COLO668 (cell line): ENCODE results near the gene ATP5MG.

Source experiments
- DNase-seq: peaks from one replicate; lab custom pipeline; 2025; ENCODE audit not compliant: unreplicated experiment; lab: John Stamatoyannopoulos, UW

ATP5MG gene

DNA sequence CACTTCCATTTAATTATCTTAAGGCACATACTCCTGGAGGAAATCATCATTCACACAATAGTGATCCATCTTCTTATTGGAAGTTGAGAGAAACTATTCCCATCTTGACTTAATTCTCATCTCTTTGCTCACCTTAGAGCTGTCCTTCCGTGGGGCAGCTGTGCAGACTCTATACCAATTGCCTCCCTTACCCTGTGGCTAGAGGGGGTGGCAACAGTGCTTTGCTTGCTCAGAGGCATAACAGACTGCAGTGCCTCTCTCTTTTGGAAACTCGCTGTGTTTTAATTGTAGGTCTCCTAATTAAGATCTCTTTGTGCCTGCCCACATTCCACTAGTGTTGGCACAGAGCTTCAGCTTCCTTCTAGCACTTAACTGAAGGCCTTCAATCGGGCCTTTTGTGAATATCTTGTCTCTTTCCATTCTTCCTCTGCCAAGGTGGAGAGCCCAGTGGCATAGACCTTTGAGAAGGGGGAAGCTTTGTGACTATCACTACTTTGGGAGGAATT lies 40.4 kb downstream of the ATP5MG start:
- no peak for DNase-seq

DNA sequence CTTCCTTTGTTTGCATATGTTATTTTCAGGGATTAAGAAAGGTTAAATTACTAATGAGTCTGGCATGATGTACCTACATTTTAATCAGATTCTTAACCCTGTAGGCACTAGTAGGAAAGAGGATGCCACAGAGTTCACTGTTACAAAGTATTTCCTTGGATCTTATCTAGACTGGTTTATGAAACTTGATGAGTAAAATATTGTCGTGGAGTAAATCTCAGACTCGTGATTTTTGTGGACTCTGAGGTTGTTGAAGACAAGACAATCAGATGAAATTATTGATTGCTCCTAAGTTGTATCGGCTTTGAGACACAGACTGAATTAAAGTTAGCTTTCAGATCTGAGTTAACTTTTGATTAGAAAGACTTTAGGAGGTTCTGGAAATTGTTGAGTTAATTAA lies 40.9 kb downstream of the ATP5MG start:
- DNase-seq: no peak

DNA sequence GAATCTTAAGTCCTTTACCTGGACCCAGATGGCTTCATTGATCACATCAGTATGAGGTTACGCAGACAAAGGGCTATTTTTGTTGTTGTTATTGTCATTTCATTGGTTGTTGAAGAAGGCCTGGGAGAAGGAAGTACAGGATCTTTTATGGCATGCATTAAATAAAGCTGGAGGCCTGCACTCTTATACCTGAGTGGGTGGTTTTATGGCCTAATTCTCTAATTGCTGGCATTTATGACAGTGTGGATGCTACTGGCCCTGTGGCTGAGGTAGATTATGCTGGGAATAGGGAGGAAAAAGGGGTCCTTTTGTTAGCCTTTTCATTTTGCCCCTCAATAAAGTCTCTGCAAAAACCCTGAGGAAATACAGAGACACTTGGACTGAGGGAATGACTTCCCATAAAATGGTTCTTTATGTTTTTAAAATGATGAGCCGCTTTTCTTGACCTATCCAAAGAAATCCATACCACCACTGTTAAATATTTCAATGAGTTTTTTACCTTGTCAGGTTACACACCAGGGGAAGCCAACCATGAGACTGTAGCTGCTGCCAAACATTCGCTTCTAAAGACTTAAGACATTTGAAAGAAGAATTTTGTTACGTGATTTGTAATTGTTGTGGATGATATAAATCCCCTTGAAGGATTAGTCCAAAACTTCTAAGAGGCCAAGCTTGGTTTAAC lies 41.6 kb downstream of the ATP5MG start:
- DNase-seq: no peak

DNA sequence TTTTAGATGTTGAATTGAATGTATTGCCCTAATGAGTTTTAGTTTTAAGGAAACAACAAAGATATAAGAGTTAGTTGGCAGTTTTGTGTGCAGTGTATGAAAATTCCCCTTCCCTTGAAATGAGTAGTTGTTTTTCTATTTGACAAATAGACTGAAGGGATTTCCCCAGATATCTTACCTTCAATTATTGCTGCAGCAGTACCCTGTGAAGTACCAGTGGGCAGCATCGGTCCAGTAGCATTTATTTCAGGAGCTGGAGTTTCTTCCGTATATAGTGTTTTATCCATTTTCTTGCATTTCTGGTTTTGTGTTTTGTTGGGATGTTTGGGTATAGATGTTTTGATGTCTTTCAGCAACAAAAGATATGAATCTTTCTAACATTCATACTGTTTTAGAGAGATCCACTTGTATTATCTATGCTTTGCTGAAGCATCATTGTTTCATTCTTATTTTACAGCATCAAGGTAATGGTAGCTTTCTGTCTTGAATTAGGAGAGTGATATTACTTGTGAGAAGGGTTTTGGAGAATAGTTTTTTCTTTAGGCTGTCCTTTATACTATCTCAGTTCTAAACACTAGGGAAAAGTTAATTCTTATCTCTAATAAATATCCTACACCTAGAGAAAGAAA lies 42.3 kb downstream of the ATP5MG start:
- no peak for DNase-seq

DNA sequence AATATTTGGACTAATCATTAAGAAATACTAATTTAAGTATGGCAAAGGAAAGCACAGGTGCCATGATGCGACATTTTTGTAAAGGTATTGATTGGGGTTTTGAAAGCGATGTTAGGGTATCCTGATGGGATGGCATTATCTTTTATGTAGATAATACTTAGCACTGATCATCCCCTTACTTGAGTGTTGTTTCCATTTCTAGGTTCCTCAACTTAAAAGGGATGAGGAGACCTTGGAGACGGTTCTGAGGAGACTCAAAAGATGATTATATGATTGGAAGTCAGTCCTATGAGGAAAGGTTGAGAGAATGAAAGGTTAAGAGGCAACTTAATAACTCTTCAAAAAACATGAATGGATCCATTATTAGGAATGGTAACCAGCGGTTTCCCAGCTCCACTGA lies 46.0 kb downstream of the ATP5MG start:
- DNase-seq: no peak

DNA sequence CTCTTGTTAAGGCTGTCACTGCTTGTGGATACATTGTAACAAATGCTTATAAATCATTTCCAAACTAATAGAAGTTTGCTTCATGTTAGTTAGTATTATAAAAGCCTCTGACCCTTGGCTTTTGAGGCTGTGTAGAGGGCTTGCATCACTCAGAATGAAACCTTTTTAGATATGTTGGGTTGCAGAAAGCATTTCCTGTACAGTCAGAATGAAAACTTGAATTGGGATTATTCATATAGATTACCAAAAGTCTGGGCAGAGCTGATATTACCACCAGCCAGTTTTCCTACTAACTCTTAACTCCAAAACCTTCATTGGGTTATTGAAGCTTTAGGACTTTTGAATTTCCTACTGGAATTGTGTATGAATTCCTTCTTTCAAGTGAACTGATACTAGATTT lies 46.9 kb downstream of the ATP5MG start:
- no peak for DNase-seq

DNA sequence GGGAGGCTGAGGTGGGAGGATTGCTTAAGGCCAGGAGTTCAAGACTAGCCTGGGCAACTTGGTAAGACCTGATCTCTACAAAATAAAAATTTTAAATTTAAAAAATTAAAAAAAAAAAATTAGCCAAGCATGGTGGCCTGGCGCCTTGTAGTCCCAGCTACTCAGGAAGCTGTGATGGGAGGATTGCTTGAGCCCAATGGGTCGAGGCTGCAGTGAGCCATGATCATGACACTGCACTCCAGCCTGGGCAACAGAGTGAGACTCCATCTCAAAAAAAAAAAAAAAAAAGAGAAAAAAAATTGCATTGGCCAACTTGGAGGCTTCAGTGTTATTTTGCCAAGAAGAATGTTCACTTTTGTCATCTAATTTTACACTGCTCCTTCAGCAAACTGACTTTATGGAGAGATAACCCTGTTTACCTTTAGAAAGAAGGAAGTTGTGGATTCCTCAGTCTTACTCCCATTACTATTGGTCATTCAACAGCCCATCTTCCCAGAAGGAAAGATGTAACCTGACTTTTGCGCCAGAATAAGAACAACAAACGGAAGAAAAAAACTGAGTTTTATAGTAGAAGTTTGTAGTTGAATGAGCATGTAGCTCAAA lies 48.0 kb downstream of the ATP5MG start:
- no peak for DNase-seq

DNA sequence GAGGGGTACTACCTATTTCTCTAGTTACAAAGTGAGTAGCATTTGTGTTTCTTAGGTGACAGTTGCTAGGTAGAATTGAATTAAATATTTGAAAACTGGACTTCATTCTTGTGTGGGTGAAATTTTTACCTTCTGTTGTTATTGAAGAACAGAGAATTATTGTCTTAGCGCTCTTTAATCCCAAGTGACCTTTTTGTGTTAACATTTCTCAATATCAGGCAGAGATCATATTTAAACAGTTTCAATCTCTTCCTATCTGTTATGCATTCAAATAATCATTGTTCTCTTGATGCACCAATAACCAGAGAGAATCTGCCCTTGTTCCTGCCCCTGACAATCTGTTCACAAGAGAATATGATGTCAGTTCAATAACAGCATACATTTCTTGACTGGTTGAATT lies 49.0 kb downstream of the ATP5MG start:
- DNase-seq: no peak
